HG02885 (cell line): ENCODE results near the gene SAMD4A.

Experiments
- ATAC-seq: cut with Tn5 transposase; IDR thresholded peaks from one replicate; pipeline ENCODE4 v1.9.1; 2021; ENCODE audit warnings: mild to moderate bottlenecking; ENCODE audit not compliant: unreplicated experiment, poor library complexity

SAMD4A gene

GRCh38 chr14:54698966-54699530 lies 132.1 kb downstream of the SAMD4A start:
- no peak for ATAC-seq

GRCh38 chr14:54699735-54700134 lies 132.8 kb downstream of the SAMD4A start:
- no peak for ATAC-seq

GRCh38 chr14:54700717-54701116 lies 133.8 kb downstream of the SAMD4A start:
- peak; percentile 54 for ATAC-seq

- ATAC-seq = no peak
Observed at GRCh38 chr14:54702014-54702491, 135.1 kb downstream of the SAMD4A start.

- ATAC-seq = no peak
Observed at GRCh38 chr14:54702492-54702891, 135.6 kb downstream of the SAMD4A start.

- ATAC-seq = no peak
Observed at GRCh38 chr14:54703082-54703481, 136.2 kb downstream of the SAMD4A start.

- ATAC-seq = no peak
Observed at GRCh38 chr14:54703724-54704123, 136.8 kb downstream of the SAMD4A start.

GRCh38 chr14:54704768-54705167 lies 137.8 kb downstream of the SAMD4A start:
- no peak for ATAC-seq

- ATAC-seq = no peak
Observed at GRCh38 chr14:54706769-54707168, 139.8 kb downstream of the SAMD4A start.

- no peak for ATAC-seq
Observed at GRCh38 chr14:54708161-54708560, 141.2 kb downstream of the SAMD4A start.

GRCh38 chr14:54708982-54709381 lies 142.1 kb downstream of the SAMD4A start:
- no peak for ATAC-seq

GRCh38 chr14:54709444-54709843 lies 142.5 kb downstream of the SAMD4A start:
- ATAC-seq = peak; percentile 92

- no peak for ATAC-seq
Observed at GRCh38 chr14:54709867-54710266, 142.9 kb downstream of the SAMD4A start.

- no peak for ATAC-seq
Observed at GRCh38 chr14:54711312-54711711, 144.4 kb downstream of the SAMD4A start.

GRCh38 chr14:54711812-54712464 lies 145.0 kb downstream of the SAMD4A start:
- ATAC-seq = no peak

GRCh38 chr14:54712465-54713200 lies 145.7 kb downstream of the SAMD4A start:
- no peak for ATAC-seq

GRCh38 chr14:54713379-54713778 lies 146.5 kb downstream of the SAMD4A start:
- no peak for ATAC-seq

GRCh38 chr14:54715239-54715638 lies 148.3 kb downstream of the SAMD4A start:
- no peak for ATAC-seq

- no peak for ATAC-seq
Observed at GRCh38 chr14:54715811-54716210, 148.9 kb downstream of the SAMD4A start.

- no peak for ATAC-seq
Observed at GRCh38 chr14:54716862-54717261, 149.9 kb downstream of the SAMD4A start.

GRCh38 chr14:54718046-54718445 lies 151.1 kb downstream of the SAMD4A start:
- no peak for ATAC-seq
